ENCODE data around the gene ADM. TPM values are rescaled to one million over a fixed set of nuclear protein-coding genes. Genes with fewer than 3 reads are reported as not detected.
A peak's percentile ranks its signal among the peaks of the same experiment; 100 is the strongest.

The ADM gene
- polyA plus RNA-seq, 1 experiment, result 247 TPM

DNA sequence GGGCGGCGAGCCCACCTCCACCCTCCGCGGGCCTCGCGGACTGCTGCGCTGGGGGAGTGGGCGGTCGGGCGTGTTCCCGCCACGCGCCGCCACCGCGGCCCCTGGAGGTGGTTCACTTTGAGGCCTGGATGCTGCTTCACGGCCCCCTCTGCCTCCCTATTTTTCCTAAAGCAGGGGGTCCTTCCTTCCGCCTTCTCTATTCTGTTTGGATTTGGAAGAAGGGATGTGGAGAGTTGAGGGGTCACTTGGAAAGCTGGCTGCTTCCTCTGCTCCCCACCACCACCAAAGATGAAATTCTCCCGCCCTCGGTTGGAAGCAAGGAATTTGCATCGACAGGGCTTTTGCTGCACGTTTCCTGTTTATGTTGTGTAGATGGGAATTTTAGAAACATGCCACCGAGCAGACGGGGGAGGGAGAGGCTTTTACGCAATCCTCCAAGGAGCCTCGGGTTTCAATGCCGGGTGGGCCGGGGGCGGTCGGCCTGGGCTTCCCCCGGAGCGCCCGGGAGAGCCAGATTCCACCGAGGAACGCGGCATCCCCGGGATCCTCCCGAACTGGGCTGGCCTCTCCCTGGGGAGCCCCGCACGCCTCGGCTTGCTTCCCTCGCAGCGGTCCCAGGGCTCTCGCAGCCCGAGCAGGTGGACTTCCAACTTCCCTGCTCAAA, 10.5 kb upstream of the ADM start:
- H3K9me3 ChIP-seq (ENCODE audit: control insufficient read depth, insufficient read depth, low read length), result no peaks in the 10 kb centered on the region
- no peaks in the 10 kb centered on the region for H3K27me3 ChIP-seq (ENCODE audit: control insufficient read depth, insufficient read depth, low read length)
- peak overlapping the region; percentile 92 for H3K27ac ChIP-seq (ENCODE audit: low read depth, low read length)
- no peak for DNase-seq (ENCODE audit: low read depth, low spot score)
- TF ChIP-seq, protein P1, sequence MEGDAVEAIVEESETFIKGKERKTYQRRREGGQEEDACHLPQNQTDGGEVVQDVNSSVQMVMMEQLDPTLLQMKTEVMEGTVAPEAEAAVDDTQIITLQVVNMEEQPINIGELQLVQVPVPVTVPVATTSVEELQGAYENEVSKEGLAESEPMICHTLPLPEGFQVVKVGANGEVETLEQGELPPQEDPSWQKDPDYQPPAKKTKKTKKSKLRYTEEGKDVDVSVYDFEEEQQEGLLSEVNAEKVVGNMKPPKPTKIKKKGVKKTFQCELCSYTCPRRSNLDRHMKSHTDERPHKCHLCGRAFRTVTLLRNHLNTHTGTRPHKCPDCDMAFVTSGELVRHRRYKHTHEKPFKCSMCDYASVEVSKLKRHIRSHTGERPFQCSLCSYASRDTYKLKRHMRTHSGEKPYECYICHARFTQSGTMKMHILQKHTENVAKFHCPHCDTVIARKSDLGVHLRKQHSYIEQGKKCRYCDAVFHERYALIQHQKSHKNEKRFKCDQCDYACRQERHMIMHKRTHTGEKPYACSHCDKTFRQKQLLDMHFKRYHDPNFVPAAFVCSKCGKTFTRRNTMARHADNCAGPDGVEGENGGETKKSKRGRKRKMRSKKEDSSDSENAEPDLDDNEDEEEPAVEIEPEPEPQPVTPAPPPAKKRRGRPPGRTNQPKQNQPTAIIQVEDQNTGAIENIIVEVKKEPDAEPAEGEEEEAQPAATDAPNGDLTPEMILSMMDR (IDR thresholded peaks at IDR 0.05; ENCODE audit: low read depth, low read length), result no peak
- ChIA-PET CTCF (no interaction called here), POLR2A (interaction anchor here (0.6 kb wide), 1 partner anchor 10 kb away, joined by 3 read pairs; no protein-coding TSS in a partner anchor)
- peak overlapping the region; percentile 77 for H3K4me3 ChIP-seq (ENCODE audit: low read depth, low read length)

DNA sequence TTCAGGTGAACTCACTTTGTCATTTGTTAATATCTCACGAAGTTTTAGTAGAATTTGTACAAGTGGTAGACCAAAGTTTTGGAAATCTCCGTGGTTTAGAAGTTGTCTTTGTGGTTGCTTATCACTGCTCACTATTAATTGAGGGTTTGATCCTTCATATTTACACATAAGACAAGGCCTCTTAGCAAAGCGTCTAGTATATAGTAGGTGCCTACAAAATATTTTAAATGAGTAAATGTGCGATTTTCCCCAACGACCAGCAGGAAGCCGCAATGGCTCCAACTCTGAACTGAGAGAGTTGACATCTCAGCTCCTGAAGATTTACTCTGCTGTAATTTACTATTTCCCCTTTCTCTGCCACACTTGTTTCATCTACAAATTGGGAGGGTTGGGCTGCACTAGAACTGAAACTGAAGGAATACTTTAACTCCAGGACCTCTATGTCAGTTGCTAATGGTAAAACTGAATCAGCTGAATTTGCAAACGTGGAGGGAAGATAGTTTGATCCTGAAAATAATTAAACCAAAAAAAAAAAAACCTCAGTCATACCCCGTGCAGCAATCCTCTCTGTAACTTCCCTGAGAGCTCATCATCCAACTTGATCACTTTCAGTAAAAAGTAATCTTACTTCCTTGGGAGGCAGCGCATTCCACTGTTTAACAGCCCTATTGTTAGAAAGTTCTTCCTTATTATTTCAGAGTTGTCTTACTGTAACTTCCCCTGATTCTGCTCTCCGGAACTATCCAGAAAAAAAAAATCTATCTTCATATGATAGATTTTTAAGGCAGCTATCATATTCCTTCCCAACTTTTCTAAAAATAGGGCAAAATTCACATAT, 9.6 kb upstream of the ADM start:
- H3K4me3 ChIP-seq (ENCODE audit: low read depth, low read length), result peak overlapping the region; percentile 77
- TF ChIP-seq, protein P1 (IDR thresholded peaks at IDR 0.05; ENCODE audit: low read depth, low read length), result no peak
- DNase-seq (ENCODE audit: low read depth, low spot score), result no peak
- POLR2A ChIA-PET, result no interaction called here
- peak overlapping the region; percentile 92 for H3K27ac ChIP-seq (ENCODE audit: low read depth, low read length)
- H3K9me3 ChIP-seq (ENCODE audit: control insufficient read depth, insufficient read depth, low read length), result no peaks in the 10 kb centered on the region
- CTCF ChIA-PET, result no interaction called here
- H3K27me3 ChIP-seq (ENCODE audit: control insufficient read depth, insufficient read depth, low read length), result no peaks in the 10 kb centered on the region

DNA sequence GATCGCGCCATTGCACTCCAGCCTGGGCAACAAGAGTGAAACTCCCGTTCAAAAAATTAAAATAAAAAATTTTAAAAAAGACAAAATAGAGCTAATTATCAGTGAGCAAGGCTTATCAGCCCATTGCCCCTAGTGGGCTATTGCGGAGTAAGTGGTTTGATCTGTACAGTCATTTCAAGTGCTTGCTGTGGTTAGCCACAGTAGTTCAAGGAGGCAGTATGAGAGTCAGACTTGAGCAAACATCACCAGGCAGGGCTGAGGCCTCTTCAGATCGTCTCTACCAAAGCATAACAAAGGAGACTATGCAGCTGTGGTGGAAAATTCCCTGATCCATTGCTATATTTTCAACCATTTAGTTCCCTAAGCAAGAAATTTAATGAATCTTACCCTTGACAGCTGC, 6.5 kb upstream of the ADM start:
- ChIA-PET CTCF (interaction anchor here (0.5 to 1.9 kb wide), 2 partner anchors 90 to 839 kb away, joined by 4 to 5 read pairs; no protein-coding TSS in a partner anchor), POLR2A (interaction anchor here (1.4 to 2.1 kb wide), 2 partner anchors 11 to 35 kb away, joined by 3 to 10 read pairs; no protein-coding TSS in a partner anchor)
- Histone ChIP-seq H3K27ac (ENCODE audit: low read depth, low read length) (peak overlapping the region; percentile 48), H3K4me3 (ENCODE audit: low read depth, low read length) (no peak overlapping the region), H3K27me3 (ENCODE audit: control insufficient read depth, insufficient read depth, low read length) (no peaks in the 10 kb centered on the region), H3K9me3 (ENCODE audit: control insufficient read depth, insufficient read depth, low read length) (no peaks in the 10 kb centered on the region; the same call in 1 of the 2 replicates)
- TF ChIP-seq, protein P1 (IDR thresholded peaks at IDR 0.05; ENCODE audit: low read depth, low read length), result peak; percentile 54
- DNase-seq (ENCODE audit: low read depth, low spot score), result peak; percentile 90

DNA sequence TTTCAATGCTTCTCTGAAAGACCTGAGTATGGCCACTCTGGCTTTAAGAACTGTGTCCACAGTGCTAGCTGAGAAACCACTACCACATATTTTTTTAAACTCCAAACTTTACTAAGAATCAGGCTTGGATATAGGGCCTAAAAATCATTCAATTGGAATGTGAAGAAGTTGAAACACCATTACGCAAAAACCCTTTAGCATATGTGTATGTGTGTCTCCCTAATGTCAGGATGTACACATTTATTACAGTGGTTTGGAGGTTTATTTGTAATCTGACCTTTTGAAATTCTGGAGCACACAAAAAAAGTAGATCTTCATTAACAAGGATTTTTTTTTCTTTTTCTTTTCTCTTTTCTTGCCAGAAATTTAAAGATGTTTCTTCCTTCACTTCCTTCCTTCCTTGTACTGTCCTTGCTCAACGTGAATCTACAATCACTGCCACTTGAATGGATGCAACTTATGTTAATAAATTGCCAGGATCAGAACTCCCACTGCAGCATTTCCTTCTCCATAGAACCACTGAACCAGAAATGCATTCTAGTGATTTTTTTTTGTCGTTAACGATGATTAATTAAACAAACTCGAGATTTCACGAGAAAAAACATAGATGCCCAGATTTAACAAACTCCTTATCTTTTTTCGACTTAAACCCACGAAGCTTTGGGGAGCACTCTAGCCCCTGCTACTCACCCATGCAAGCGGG, 3.1 kb upstream of the ADM start:
- no peak for DNase-seq (ENCODE audit: low read depth, low spot score)
- Histone ChIP-seq H3K27me3 (ENCODE audit: control insufficient read depth, insufficient read depth, low read length) (no peaks in the 10 kb centered on the region), H3K27ac (ENCODE audit: low read depth, low read length) (peak overlapping the region; percentile 95), H3K4me3 (ENCODE audit: low read depth, low read length) (peak overlapping the region; percentile 77), H3K9me3 (ENCODE audit: control insufficient read depth, insufficient read depth, low read length) (peaks cover 7% of the 10 kb centered on the region; the same call in 1 of the 2 replicates)
- TF ChIP-seq, protein P1 (IDR thresholded peaks at IDR 0.05; ENCODE audit: low read depth, low read length), result no peak
- CTCF ChIA-PET, result interaction anchor here (0.8 to 3.3 kb wide), 4 partner anchors 65 to 542 kb away, joined by 3 to 33 read pairs (median 4); no protein-coding TSS in a partner anchor
- POLR2A ChIA-PET, result interaction anchor here (0.6 to 5.8 kb wide), 7 partner anchors 23 to 543 kb away, joined by 3 to 65 read pairs (median 4); no protein-coding TSS in a partner anchor

All from AG04450 (cell line).